HepG2 (cell line): ENCODE results near the gene PNN. TPM values are rescaled to one million over a fixed set of nuclear protein-coding genes. Genes with fewer than 3 reads are reported as not detected.
A peak's percentile ranks its signal among the peaks of the same experiment; 100 is the strongest.

Source experiments
- ADNP ChIP-seq: sonication (generic); formaldehyde crosslinking; IDR thresholded peaks from 2 replicates; pipeline ENCODE4 v1.4.0; 2020; ENCODE audit warnings: missing genetic modification reagents
- ATF1 ChIP-seq: IDR thresholded peaks from 2 replicates; pipeline ENCODE4 v1.6.1; 2016; ENCODE audit warnings: mild to moderate bottlenecking, control low read depth
- ATRX ChIP-seq: sonication (generic); formaldehyde crosslinking; IDR thresholded peaks from 2 replicates; pipeline ENCODE4 v1.4.0; 2020; ENCODE audit warnings: missing genetic modification reagents, borderline replicate concordance
- CC2D1A ChIP-seq: sonication (generic); formaldehyde crosslinking; IDR thresholded peaks from 2 replicates; pipeline ENCODE4 v1.8.1; 2023; ENCODE audit warnings: mild to moderate bottlenecking, missing genetic modification reagents
- LCORL ChIP-seq, 2 experiments: fragments of 450-650 bp in 1 of 2; sonication (generic) in 1 of 2; formaldehyde crosslinking in 1 of 2; IDR thresholded peaks; 2 replicates each; pipeline versions ENCODE4 v1.5.0 to v1.6.1; 2017 to 2020; ENCODE audit warnings: antibody characterized with exemption in 1 of 2, missing genetic modification reagents in 1 of 2
- MATR3 ChIP-seq: sonication (generic); formaldehyde crosslinking; IDR thresholded peaks from 2 replicates; pipeline ENCODE4 v1.4.0; 2020; ENCODE audit warnings: missing genetic modification reagents
- MED1 ChIP-seq: sonication (generic); formaldehyde crosslinking; IDR thresholded peaks from 2 replicates; pipeline ENCODE4 v1.4.0; 2020; ENCODE audit warnings: missing genetic modification reagents
- PHF20 ChIP-seq: sonication (generic); formaldehyde crosslinking; IDR thresholded peaks from 2 replicates; pipeline ENCODE4 v1.5.0; 2020; ENCODE audit warnings: mild to moderate bottlenecking, missing genetic modification reagents
- REL ChIP-seq: sonication (generic); formaldehyde crosslinking; conservative IDR thresholded peaks from 2 replicates; pipeline ENCODE4 v1.8.0; 2022; ENCODE audit warnings: mild to moderate bottlenecking, missing genetic modification reagents, moderate library complexity
- ZBTB42 ChIP-seq: sonication (generic); formaldehyde crosslinking; IDR thresholded peaks from 2 replicates; pipeline ENCODE4 v1.5.0; 2020; ENCODE audit warnings: mild to moderate bottlenecking, missing genetic modification reagents
- ZBTB44 ChIP-seq: sonication (generic); formaldehyde crosslinking; IDR thresholded peaks from 2 replicates; pipeline ENCODE4 v1.4.0; 2020; ENCODE audit warnings: missing genetic modification reagents
- ZFP36 ChIP-seq: fragments of 150-350 bp; IDR thresholded peaks from 2 replicates; pipeline ENCODE4 v1.6.1; 2018; ENCODE audit warnings: borderline replicate concordance, low read length, low read depth; ENCODE audit not compliant: partially characterized antibody
- ZNF101 ChIP-seq: sonication (generic); formaldehyde crosslinking; IDR thresholded peaks from 2 replicates; pipeline ENCODE4 v1.4.0; 2020; ENCODE audit warnings: mild to moderate bottlenecking, low read depth, missing genetic modification reagents, borderline replicate concordance
- ZNF281 ChIP-seq: sonication (generic); formaldehyde crosslinking; IDR thresholded peaks from 2 replicates; pipeline ENCODE4 v1.4.0; 2020; ENCODE audit warnings: missing genetic modification reagents, borderline replicate concordance
- ZNF530 ChIP-seq: sonication (generic); formaldehyde crosslinking; IDR thresholded peaks from 2 replicates; pipeline ENCODE4 v1.5.0; 2020; ENCODE audit warnings: low read depth, mild to moderate bottlenecking, missing genetic modification reagents
- polyA plus RNA-seq, 8 experiments: library from polyadenylated mRNA; depleted of rRNA in 3 of 8; stranded (reverse) in 7 of 8; unstranded in 1 of 8; fragments of >200 nt; fragmentation: Illumina TruSeq in 4 of 8; extraction: Trizol in 4 of 8; gene quantifications; 2 replicates each; pipeline versions ENCODE4 v1.2.1 to v1.2.3, GENCODE V29; 2011 to 2016; ENCODE audit warnings: low read depth in 4 of 8, missing spikeins in 1 of 8, mixed read lengths in 1 of 8; ENCODE audit not compliant: insufficient read depth in 1 of 8
- total RNA-seq, 5 experiments: library from RNA; depleted of rRNA; stranded (reverse); fragments of >200 nt; fragmentation: Illumina TruSeq; extraction: Trizol; gene quantifications; 2 replicates each; pipeline ENCODE4 v1.2.3, GENCODE V29; 2016; ENCODE audit warnings: low read depth in 1 of 5
- TF ChIP-seq, protein P1 (sequence below): fragments of 450-650 bp; IDR thresholded peaks from 2 replicates; pipeline ENCODE4 v1.6.1; 2016
- TF ChIP-seq, protein P2 (sequence below): sonication (generic); formaldehyde crosslinking; IDR thresholded peaks from 2 replicates; pipeline ENCODE4 v1.4.0; 2020; ENCODE audit warnings: missing genetic modification reagents, borderline replicate concordance

Gene PNN
- total and polyA plus RNA-seq, 2 of the 13 experiments (the other 11 are each of a cell fraction or from before 2014, with no cell fraction given), result 58.0 to 214 TPM

DNA sequence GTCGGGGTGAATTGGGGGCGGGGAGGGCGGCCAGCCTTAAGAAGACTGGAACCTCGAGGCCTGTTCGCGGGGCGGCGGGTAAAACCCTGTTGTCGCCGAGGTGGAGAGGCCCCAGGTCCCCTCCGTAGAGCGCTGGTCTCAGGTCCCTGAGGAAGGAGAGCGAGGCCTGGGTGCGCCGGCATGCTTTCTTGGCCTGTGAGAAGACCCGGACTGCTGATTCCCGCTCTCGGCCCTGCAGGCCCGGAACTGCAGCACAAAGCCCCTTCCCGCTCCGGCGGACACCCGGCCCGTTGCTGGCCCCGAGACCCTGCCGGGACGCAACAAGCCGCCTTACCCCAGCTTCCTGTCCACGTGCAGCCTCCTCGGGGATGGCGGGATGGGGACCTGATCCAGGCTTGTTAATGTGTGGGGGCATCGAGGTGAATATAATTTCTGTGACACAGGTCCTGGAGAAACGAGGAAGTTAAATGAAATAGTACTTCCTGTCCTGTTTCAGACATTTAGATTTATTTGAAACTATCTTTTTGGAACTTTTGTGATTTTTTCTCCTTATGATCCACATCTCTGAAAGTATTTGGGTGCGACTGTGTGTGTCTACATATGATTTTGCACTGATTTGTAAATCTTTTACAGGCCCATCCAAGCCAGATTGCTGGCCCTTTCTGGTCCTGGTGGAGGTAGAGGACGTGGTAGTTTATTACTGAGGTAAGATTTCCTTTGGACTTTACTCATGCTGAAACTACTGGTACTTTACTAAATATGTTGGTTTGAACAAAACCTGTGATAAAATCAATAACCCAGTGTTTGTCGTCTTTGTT, 600 bp downstream of the PNN start (continued):
- TF ChIP-seq REL (CRISPR knock-in tag) (no peak), MATR3 (CRISPR knock-in tag) (no peak), ZBTB44 (CRISPR knock-in tag) (peak; percentile 69; the same call in 1 of the 2 replicates), ZNF530 (CRISPR knock-in tag) (no peak), ADNP (CRISPR knock-in tag) (no peak), ATRX (no peak), MED1 (CRISPR knock-in tag) (no peak; the same call in 1 of the 2 replicates), ATF1 (no peak), ZNF101 (0 out of 2 replicates have a peak, but pooled peaks have one; percentile 62), LCORL (IDR thresholded peaks at IDR 0.05) (peak; percentile 80; the same call in 1 of the 2 replicates), LCORL (CRISPR knock-in tag; IDR thresholded peaks at IDR 0.05) (no peak), PHF20 (CRISPR knock-in tag) (no peak), CC2D1A (peak; percentile 74; the same call in 1 of the 2 replicates), ZNF281 (CRISPR knock-in tag) (peak; percentile 14; the same call in 1 of the 2 replicates), ZBTB42 (CRISPR knock-in tag) (peak; percentile 97; the same call in 1 of the 2 replicates), ZFP36 (no peak)
- TF ChIP-seq, protein P1, sequence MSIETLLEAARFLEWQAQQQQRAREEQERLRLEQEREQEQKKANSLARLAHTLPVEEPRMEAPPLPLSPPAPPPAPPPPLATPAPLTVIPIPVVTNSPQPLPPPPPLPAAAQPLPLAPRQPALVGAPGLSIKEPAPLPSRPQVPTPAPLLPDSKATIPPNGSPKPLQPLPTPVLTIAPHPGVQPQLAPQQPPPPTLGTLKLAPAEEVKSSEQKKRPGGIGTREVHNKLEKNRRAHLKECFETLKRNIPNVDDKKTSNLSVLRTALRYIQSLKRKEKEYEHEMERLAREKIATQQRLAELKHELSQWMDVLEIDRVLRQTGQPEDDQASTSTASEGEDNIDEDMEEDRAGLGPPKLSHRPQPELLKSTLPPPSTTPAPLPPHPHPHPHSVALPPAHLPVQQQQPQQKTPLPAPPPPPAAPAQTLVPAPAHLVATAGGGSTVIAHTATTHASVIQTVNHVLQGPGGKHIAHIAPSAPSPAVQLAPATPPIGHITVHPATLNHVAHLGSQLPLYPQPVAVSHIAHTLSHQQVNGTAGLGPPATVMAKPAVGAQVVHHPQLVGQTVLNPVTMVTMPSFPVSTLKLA, result peak; percentile 74
- TF ChIP-seq, protein P2, sequence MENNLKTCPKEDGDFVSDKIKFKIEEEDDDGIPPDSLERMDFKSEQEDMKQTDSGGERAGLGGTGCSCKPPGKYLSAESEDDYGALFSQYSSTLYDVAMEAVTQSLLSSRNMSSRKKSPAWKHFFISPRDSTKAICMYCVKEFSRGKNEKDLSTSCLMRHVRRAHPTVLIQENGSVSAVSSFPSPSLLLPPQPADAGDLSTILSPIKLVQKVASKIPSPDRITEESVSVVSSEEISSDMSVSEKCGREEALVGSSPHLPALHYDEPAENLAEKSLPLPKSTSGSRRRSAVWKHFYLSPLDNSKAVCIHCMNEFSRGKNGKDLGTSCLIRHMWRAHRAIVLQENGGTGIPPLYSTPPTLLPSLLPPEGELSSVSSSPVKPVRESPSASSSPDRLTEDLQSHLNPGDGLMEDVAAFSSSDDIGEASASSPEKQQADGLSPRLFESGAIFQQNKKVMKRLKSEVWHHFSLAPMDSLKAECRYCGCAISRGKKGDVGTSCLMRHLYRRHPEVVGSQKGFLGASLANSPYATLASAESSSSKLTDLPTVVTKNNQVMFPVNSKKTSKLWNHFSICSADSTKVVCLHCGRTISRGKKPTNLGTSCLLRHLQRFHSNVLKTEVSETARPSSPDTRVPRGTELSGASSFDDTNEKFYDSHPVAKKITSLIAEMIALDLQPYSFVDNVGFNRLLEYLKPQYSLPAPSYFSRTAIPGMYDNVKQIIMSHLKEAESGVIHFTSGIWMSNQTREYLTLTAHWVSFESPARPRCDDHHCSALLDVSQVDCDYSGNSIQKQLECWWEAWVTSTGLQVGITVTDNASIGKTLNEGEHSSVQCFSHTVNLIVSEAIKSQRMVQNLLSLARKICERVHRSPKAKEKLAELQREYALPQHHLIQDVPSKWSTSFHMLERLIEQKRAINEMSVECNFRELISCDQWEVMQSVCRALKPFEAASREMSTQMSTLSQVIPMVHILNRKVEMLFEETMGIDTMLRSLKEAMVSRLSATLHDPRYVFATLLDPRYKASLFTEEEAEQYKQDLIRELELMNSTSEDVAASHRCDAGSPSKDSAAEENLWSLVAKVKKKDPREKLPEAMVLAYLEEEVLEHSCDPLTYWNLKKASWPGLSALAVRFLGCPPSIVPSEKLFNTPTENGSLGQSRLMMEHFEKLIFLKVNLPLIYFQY (CRISPR knock-in tag), result no peak
